Iris pigment epithelial cell (primary cell): ENCODE data around the gene DNAJC15.

ENCODE experiments used
- DNase-seq: peaks from one replicate; pipeline ENCODE4 v3.0.0-alpha.2; 2011; ENCODE audit warnings: low read depth

Gene DNAJC15

GRCh38 chr13:43154156-43154651, 130.8 kb downstream of the DNAJC15 start:
- peak; percentile 52 for DNase-seq

GRCh38 chr13:43154839-43155238, 131.5 kb downstream of the DNAJC15 start:
- no peak for DNase-seq

GRCh38 chr13:43156916-43157315, 133.5 kb downstream of the DNAJC15 start:
- no peak for DNase-seq

- no peak for DNase-seq
These were observed 134.4 kb downstream of the DNAJC15 start for GRCh38 chr13:43157796-43158195.

- DNase-seq: no peak
These were observed 135.1 kb downstream of the DNAJC15 start for GRCh38 chr13:43158516-43158915.

- DNase-seq: peak; percentile 67
These were observed 135.7 kb downstream of the DNAJC15 start for GRCh38 chr13:43159026-43159461.
